GM12873 (cell line): ENCODE data around the gene NT5C2.

Experiments used
- CTCF ChIP-seq: IDR thresholded peaks from 2 replicates; pipeline ENCODE4 v1.5.1; 2012; ENCODE audit warnings: low read depth, mild to moderate bottlenecking, moderate library complexity, low read length, control low read depth; ENCODE audit not compliant: insufficient read depth; ENCODE audit errors: missing control alignments

Gene NT5C2

GRCh38 chr10:103154521-103155299 is 38.4 kb downstream of the NT5C2 start:
- no peak for TF ChIP-seq CTCF

GRCh38 chr10:103153302-103154197 is 39.5 kb downstream of the NT5C2 start:
- TF ChIP-seq CTCF = no peak

GRCh38 chr10:103149991-103150622 is 43.0 kb downstream of the NT5C2 start:
- TF ChIP-seq CTCF = no peak

- no peak for TF ChIP-seq CTCF
Observed at GRCh38 chr10:103147645-103148044, 45.4 kb downstream of the NT5C2 start.

GRCh38 chr10:103145860-103146466 is 47.1 kb downstream of the NT5C2 start:
- no peak for TF ChIP-seq CTCF

GRCh38 chr10:103145046-103145445 is 48.0 kb downstream of the NT5C2 start:
- TF ChIP-seq CTCF = no peak
